GM18870 (cell line): Measurements from ENCODE around the gene PRPF19.
"Not testable (repeated sequence)": the region's sequence is repeated elsewhere in the genome, so short reads cannot be mapped to it uniquely, and the experiment has no call there.

Experiments used
- ATAC-seq: cut with Tn5 transposase; IDR thresholded peaks from one replicate; pipeline ENCODE4 v1.9.1; 2021; ENCODE audit warnings: moderate library complexity; ENCODE audit not compliant: unreplicated experiment

The PRPF19 gene

GRCh38 chr11:60909680-60910280 is 3.4 kb upstream of the PRPF19 start:
- not testable (repeated sequence) for ATAC-seq

GRCh38 chr11:60908803-60909202 is 2.4 kb upstream of the PRPF19 start:
- no peak for ATAC-seq

DNA sequence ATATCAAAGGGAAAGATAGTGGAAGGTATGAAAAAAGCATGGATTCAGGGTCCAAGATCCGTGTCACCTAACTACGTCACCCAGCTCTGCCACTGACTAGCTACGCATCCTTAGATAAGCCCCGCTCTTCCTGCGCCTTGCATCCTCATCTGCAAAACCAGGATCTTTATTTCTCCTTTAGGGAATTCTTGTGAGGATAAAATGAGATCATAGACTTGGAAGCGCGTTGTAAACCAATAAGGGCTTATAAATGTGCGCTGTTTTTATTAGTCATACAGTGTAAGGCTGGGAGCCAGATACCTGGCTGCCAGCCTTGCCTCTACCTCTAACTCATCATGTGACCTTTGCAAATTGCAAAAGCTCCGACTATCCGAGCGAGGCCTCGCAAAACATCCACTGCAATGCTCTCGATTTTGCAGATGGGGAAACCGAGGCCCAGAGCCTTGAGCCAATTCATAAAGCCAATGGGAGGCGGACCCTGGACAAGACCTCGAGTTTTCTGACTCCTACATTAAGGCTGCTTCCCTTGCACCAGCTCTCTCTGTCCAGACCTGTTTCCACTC is 753 bp downstream of the PRPF19 start:
- ATAC-seq: no peak

- ATAC-seq: no peak
Observed at GRCh38 chr11:60905047-60905446, 1.3 kb downstream of the PRPF19 start.

GRCh38 chr11:60902625-60903024 is 3.8 kb downstream of the PRPF19 start:
- ATAC-seq: no peak

DNA sequence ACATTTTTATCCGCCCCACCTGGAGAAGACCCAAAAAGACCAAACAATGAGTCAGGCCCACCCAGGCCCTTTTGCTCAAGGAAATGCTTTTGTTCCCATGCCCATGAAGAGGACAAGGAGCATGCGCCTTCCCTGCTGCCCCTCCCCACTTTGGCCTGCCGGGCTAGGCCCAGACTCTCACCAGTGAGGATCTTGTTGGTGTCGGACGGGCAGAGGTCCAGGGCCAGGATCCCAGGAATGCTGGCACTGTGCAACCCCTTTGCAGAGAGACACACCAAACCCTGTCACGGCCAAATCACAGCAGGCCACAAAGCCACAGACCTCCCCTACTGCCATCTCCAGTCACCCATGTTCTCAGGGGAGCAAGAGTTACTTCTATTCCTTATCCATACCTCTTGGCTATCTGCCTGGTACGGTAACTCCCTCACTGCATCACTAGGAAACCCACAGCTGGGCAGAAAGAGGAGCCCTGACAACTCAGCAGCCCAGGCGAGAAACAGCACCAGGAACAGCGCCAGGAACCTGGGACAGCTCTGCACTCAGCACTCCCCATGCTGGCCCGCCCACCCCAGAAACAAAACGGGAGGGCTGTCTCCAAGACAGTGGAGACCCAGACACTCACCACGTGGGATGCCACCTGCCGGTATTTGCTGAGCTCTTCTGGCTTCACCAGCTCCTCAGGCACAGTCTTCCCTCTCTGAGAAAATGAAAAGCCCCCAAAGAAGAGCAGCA is 5.5 kb downstream of the PRPF19 start:
- no peak for ATAC-seq

GRCh38 chr11:60899977-60900376 is 6.4 kb downstream of the PRPF19 start:
- ATAC-seq: no peak

GRCh38 chr11:60899046-60899936 is 7.1 kb downstream of the PRPF19 start:
- no peak for ATAC-seq

DNA sequence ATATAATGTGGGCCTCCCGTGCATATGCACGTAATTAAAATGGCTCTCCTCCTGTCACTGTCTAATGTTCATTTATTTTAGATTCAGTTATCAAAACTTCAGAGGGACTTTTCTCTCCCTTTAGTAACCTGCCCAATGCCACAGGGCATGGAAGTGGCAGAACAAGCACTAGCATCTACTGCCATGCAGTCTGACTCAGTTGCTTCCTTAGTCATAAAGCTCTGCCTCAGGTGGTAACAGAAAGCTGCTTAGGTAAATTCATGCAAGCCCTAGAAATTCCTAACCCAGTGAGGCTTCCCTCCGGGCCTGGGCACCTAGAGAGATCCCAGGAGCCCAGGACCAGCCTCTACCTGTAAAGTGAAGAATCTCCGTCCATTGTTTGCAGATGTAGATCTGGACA is 8.9 kb downstream of the PRPF19 start:
- no peak for ATAC-seq

DNA sequence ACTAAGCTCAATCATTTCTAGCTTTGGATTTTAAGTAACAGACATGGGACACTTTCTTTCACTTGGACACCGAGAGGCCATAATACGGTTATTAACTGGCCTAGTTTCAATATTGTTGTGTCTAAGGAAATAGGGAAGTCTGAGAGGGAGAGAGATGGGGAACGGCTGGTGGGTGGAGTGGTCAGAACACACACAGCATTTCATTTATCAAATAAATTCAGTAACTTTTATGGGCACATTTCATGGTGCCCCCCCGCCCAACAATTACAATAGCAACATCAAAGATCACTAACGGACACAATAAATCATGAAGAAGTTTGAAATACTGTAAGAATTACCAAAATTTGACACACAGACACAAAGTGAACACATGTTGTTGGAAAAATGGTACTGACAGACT is 10.7 kb downstream of the PRPF19 start:
- no peak for ATAC-seq

GRCh38 chr11:60891103-60891741 is 15.2 kb downstream of the PRPF19 start:
- ATAC-seq: no peak

- no peak for ATAC-seq
Observed at GRCh38 chr11:60890696-60891095, 15.7 kb downstream of the PRPF19 start.

GRCh38 chr11:60889869-60890311 is 16.5 kb downstream of the PRPF19 start:
- ATAC-seq: no peak

- ATAC-seq: no peak
Observed at GRCh38 chr11:60887556-60887955, 18.8 kb downstream of the PRPF19 start.

- ATAC-seq: no peak
Observed at GRCh38 chr11:60880643-60881282, 25.6 kb downstream of the PRPF19 start.

- no peak for ATAC-seq
Observed at GRCh38 chr11:60879971-60880588, 26.3 kb downstream of the PRPF19 start.

DNA sequence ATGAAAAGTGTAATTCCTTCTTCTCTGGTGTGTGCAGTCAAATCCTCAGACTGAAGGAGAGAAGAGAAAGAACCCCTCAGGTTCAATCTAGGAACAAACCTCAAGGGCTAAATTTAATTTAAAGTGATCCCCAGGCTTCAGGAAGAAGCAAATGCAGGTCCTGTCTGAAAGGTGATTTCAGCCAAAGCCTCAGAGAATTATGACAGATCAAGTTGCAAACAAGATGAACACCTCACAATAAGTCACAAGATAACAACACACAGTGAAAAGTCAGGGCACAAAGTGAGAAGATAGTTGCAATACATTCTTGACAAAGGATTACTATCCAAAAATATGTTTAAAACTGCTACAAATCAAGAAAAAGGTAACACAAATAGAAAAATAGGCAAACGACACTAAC is 27.3 kb downstream of the PRPF19 start:
- no peak for ATAC-seq

DNA sequence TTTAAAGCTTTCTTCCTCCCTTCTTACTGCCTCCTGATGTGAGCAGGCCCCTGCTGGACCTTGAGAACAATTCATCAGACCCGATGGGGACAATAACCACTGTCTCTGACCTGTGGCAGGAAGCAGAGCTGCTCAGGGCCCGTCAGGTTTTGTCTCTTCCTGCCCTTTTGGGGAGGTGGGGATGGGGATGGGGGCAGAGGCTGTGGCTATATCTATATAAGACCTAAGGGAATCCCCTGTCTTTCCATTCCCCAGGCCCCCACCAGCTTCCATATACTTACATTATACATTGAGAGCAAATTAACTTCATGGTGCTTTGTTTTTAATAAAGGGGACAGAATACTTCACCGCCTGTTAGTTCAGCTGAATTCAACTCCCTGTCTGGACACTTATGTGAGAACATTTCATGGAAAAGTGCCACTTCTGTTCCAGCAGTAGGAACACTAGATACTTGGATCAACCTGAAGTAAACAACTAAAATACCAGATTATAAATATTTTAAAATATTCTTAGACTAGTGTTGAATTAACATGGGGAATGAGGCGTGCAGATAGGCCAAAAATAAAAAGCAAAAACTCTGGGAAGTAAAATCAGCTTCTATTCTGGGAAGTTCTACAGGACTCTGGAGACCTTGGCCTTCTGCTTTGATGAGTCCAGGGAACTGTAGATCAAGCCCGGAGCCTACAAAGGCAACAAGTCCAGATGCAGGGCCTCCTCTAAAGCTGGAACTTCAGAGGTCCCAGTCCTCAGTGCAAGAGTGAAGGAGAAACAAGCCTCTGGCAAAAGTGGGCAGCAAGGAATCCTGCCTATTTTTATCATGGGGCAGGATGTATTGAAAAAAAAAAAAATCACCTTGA is 27.9 kb downstream of the PRPF19 start:
- ATAC-seq: no peak

DNA sequence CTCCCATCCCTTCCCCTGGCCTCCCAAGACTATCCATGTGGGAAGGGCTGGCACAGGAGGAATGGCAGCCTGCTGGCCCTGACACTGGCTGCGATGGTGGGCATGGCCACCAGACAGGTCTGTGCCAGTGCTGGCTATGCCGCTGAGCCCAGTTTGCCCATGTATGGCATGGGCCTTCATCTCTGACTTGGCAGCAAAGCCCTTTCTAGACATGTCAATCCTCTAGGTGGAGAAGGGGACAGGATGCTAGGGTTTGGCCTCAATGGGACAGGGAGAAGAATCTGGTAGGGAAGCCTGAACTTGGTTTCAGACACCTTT is 30.3 kb downstream of the PRPF19 start:
- no peak for ATAC-seq
